ENCODE results near the gene ANXA11. TPM values are rescaled to one million over a fixed set of nuclear protein-coding genes. Genes with fewer than 3 reads are reported as not detected.
A peak's percentile ranks its signal among the peaks of the same experiment; 100 is the strongest.

The ANXA11 gene
- total RNA-seq, 1 donor = 54.4 TPM

GRCh38 chr10:80167471-80168161 lies 37.7 kb downstream of the ANXA11 start:
- DNase-seq (ENCODE audit: low read depth in 2 of 3, low spot score in 2 of 3) = no peak

GRCh38 chr10:80166581-80167470 lies 38.5 kb downstream of the ANXA11 start:
- DNase-seq (ENCODE audit: low read depth in 2 of 3, low spot score in 2 of 3) = no peak

DNA sequence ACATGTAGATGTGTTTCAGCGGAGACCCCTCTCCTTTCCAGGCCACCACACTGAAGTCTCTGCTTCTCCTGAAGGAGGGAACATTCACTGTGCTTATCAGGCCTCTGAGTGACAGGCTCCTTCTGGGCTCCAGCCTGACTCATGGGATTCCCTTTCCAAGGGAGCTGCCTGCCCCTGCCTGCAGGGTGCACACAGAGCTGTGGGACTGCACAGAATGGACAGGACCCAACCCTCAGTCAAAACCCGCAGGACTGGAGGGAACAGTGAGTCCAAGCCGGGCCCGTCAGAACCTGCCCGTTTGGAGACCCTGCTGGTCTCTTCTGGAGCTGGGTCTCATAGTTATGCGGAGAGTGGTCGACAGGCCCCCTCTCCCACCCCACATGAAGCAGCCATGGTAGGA lies 40.2 kb downstream of the ANXA11 start:
- no peak for DNase-seq (ENCODE audit: low read depth in 2 of 3, low spot score in 2 of 3)

DNA sequence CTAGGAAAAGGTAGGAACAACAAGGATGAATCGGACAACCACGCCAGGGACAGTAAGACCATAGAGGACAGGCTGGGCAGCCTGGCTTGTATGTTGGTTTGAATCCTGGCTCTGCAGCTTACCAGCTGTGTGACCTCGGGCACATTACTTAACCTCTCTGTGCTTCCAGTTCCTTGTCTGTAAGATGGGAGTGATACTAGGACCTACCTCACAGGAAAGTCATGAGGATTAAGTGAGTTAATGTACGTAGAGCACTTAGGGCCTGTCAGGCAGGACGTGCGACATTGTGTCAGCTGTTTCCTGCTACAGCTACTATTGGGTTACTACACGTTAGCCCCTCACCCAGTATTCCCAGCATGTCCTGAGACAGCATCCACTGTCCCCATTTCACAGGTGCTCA lies 40.7 kb downstream of the ANXA11 start:
- no peak for DNase-seq (ENCODE audit: low read depth in 2 of 3, low spot score in 2 of 3)

- no peak for DNase-seq (ENCODE audit: low read depth in 2 of 3, low spot score in 2 of 3)
Measured at GRCh38 chr10:80163741-80164341, 41.5 kb downstream of the ANXA11 start.

GRCh38 chr10:80161321-80162083 lies 43.8 kb downstream of the ANXA11 start:
- DNase-seq (ENCODE audit: low read depth in 2 of 3, low spot score in 2 of 3) = peak in 2 of 3 donors; percentile 33 to 60

DNA sequence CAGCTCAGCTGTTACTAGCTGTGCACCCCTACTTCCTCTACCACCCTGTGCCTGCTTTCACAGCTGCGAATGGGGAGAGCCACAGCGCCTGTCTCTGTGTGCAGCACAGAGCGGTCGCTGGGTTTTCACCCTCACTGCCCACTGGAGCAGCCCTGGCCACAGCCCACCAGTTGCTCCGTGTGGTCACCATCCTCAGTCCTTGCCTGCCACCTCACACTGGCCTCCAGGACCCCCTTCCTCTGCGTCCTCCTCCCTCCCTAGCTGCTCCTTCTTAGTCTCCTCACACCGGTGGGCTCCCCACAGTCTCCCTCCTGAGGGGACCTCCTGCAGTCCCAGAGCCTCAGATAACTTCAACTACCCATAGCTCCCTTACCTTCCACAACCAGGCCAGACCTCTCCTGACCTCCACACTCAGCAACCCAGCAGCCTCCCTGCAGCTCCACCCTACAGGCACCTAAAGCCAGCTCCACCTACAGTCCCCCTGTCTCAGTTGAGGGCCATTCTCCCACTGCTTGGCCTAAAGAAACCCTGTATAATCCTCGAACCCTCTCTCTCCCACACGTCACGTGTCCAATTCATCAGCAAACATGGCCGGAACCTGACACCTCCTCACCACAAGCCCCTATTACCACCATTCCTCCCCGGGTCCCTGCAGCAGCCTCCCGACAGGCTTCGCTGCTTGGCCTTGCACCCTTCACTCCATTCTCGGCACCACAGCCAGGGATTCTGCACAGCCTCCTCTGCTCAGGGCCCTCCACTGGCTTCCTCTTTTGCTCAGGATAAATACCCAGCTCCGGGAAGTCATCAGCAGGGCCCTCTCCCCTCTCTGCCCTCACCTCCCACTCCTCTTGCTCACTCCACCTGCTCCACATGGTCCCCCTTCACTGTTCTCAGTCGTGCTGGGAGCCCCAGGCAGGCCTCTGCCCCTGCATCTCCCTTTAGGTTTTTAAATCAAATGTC lies 44.7 kb downstream of the ANXA11 start:
- DNase-seq (ENCODE audit: low read depth in 2 of 3, low spot score in 2 of 3) = no peak

DNA sequence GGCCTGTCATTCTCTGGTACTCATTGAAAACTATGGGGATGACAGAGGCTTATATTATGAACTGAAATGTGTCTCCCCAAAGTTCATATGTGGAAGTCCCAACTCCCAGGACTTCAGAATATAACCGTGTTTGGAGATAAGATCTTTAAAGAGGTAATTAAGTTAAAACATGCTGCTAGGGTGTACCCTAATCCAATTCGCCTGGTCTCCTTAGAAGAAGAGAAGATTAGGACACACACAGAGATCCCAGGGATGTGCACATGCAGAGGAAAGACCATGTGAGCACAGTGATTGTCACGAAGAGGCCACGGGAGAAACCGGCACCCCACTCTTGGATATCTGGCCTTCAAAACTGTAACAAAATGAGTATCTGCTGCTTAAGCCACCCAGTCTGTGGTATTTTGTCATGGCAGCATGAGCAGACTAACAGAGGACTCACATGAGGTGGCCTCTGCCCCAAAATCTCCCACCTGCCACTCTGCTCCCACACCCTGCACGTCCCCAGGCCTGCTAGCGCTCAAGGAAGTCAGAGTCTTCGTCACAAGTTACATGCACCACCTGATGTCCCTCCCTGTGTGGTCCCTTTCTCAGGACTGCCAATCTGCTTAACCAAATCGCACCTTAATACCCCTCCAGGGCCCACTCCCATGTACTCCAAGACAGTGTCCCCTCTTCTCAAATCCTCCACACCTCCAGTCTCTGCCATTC lies 46.0 kb downstream of the ANXA11 start:
- DNase-seq (ENCODE audit: low read depth in 2 of 3, low spot score in 2 of 3) = no peak

GRCh38 chr10:80158598-80159127 lies 46.7 kb downstream of the ANXA11 start:
- peak in 2 of 3 donors; percentile 57 to 59 for DNase-seq (ENCODE audit: low read depth in 2 of 3, low spot score in 2 of 3)

- DNase-seq (ENCODE audit: low read depth in 2 of 3, low spot score in 2 of 3) = no peak
Measured at GRCh38 chr10:80158126-80158525, 47.2 kb downstream of the ANXA11 start.

- DNase-seq (ENCODE audit: low read depth in 2 of 3, low spot score in 2 of 3) = no peak
Measured at GRCh38 chr10:80157561-80157960, 47.8 kb downstream of the ANXA11 start.

GRCh38 chr10:80156216-80156615 lies 49.1 kb downstream of the ANXA11 start:
- DNase-seq (ENCODE audit: low read depth in 2 of 3, low spot score in 2 of 3) = no peak

- no peak for DNase-seq (ENCODE audit: low read depth in 2 of 3, low spot score in 2 of 3)
Measured at GRCh38 chr10:80155696-80156215, 49.6 kb downstream of the ANXA11 start.

- no peak for DNase-seq (ENCODE audit: low read depth in 2 of 3, low spot score in 2 of 3)
Measured at GRCh38 chr10:80154978-80155695, 50.2 kb downstream of the ANXA11 start.

DNA sequence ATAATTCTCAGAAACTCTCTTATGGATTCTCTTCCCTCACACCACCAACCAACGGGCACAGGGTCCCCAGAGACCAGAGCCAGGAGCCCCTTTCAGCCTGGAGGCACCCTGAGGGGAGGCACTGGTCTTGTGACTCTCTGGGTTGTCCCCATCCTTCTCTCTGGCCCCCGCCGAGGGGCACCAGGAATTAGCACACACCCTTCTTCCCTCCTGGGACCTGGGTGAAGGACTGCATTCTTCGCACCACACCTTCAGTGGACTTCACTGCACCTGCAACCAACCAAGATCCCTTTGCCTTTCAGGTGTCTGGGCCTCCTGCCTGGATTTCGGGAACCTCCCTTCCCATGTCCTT lies 50.7 kb downstream of the ANXA11 start:
- DNase-seq (ENCODE audit: low read depth in 2 of 3, low spot score in 2 of 3) = no peak

GRCh38 chr10:80153460-80153859 lies 51.9 kb downstream of the ANXA11 start:
- DNase-seq (ENCODE audit: low read depth in 2 of 3, low spot score in 2 of 3) = no peak

- DNase-seq (ENCODE audit: low read depth in 2 of 3, low spot score in 2 of 3) = no peak
Measured at GRCh38 chr10:80152820-80153219, 52.5 kb downstream of the ANXA11 start.

GRCh38 chr10:80150172-80150571 lies 55.2 kb downstream of the ANXA11 start:
- DNase-seq (ENCODE audit: low read depth in 2 of 3, low spot score in 2 of 3) = no peak
